Jurkat, Clone E6-1 (cell line): ENCODE measurements around the gene DBX1.

Source experiments
- DNase-seq: peaks from one replicate; pipeline ENCODE4 v3.0.0-alpha.2; 2011; ENCODE audit warnings: low read depth, low spot score
- H3K4me3 ChIP-seq: 2 replicates; pipeline ENCODE4 v1.5.1; 2011; ENCODE audit warnings: mild to moderate bottlenecking, low read length, control low read depth, moderate library complexity

Gene DBX1

DNA sequence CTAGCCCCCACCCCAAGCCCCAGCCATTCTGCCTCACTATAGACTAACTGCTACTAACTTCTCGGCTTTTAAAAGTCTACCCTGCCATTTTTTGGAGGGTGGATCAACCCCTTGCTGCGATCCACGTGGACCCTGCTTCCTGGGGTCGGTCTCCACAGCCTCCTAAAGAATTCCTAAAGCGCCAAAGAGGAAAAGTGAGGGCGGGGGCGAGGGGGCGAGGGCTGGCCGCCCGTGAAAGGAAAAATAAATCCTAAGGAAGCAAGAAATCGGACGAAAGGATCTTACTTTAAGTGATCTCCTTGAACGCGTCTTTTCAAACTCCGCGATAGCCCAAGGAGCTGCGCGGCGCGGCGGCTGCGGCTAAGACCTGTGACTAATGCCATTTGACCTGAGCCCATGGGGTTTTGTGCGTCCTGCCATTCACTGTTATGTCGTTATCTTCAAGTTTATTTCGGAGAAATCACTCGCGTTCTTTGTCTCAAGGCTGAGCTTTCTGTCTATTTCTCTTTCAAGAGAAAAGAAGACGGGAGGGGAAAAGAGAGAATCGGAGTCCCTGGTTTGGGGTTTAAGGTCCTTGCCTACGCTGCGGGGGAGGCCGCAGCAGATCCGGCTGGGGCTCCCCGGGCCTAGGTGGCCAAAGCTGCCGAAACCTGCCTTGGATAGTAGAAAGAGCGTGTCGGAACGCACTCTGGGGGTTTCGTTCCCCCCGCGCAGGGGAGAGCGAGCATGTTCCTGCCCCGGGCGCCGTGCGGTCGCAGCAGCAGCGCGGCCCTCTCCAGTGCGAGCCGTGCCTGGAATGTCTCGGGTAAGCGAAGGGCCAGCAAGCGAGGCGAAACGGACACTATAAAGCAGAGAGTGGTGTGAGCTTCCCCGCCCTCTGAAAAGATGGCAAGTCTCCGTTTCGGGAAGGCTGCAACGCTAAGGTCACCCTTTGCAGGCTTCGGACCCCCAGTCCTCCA is 2.8 kb upstream of the DBX1 start:
- no peak for DNase-seq
- H3K4me3 ChIP-seq, result no peak overlapping the region

GRCh38 chr11:20161923-20162744 is 1.9 kb upstream of the DBX1 start:
- DNase-seq, result no peak
- H3K4me3 ChIP-seq, result no peak overlapping the region

GRCh38 chr11:20161230-20161918 is 1.1 kb upstream of the DBX1 start:
- no peak overlapping the region for H3K4me3 ChIP-seq
- DNase-seq, result no peak

- no peak for DNase-seq
- no peak overlapping the region for H3K4me3 ChIP-seq
Measured at GRCh38 chr11:20159466-20160381, 551 bp downstream of the DBX1 start.

DNA sequence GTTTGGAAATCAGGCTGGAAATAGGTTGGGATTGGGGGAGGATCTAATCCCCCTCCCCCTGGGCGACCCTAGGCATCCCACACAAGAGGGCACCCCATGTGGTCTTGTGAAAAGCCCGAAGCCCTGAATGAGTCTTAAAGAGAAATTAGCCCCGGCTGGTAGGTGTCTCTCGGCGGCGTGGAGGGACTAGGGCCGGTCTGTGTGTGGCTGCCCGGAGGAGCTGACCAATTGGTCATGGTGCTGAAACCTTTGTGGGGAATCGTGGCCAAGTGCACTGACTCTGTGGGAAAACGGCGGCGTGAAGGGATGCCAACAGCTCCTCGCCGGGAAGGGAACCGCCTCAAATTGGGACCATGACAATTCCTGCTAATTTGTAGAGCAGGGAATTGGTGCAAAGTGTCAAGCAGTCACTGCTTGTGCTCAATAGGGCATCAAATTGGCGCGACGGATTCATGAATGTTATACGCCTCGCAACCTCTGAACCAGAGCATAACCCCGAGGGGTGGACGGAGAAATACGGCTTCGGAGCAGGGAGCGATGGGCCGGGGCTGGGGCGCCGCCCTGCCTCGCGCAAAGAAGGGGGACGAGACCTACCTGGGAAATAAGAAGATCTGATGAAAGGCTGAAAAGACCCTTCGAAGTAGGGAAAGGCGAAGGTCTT is 1.5 kb downstream of the DBX1 start:
- no peak overlapping the region for H3K4me3 ChIP-seq
- DNase-seq, result no peak

DNA sequence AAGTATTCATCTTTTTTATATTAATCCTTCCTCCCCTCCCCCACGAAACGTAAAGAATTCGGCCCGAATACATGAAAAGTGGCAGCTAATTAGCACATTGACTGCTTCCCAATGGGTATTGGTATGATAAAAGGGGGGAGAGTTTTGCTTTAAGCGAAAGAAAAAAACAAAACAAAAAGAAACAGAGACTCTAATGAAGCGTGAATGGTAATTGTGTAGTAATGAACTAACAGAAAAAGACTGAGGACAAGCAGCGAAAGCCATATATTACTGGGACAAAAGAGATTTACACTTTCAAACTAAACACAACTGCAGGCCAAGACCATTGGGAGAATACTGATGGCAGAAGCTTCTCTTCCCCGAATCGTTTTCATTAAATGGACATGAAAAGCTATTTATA is 2.5 kb downstream of the DBX1 start:
- DNase-seq, result no peak
- no peak overlapping the region for H3K4me3 ChIP-seq

DNA sequence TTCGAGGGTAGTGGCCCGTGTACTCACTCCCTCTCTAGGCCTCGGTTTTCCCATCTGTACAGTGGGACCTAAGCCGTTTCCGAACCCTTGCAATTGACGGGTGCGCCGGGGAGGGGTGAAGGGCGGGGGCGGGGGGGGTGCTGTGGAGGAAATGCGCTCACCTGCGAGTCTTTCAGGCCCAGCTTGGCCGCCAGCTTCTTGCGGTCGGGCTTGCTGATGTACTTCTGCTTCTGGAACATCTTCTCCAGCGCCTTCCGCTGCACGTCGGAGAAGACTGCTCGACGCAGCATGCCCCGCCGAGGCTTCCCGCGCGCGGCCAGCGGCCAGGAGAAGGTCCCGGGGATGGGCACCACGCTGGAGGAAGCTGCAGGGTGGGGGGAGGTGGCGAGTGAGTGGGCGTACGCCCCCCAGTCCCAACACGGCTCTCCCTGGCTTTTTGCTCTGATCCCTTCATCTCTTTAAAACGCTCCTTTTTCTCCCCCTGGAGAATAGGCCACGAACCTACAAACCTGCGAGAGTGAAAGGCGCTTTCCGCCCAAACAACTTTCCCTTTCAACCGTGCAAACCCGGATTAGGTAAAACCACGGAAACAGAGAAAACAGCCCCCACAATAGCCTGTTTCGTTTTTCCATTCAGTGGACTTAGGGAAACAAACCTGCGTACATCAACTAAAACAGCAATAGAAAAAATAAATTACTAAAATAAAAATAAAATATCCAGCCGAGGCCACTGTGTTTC is 3.2 kb downstream of the DBX1 start:
- H3K4me3 ChIP-seq, result peak overlapping the region; percentile 16
- peak; percentile 11 for DNase-seq

DNA sequence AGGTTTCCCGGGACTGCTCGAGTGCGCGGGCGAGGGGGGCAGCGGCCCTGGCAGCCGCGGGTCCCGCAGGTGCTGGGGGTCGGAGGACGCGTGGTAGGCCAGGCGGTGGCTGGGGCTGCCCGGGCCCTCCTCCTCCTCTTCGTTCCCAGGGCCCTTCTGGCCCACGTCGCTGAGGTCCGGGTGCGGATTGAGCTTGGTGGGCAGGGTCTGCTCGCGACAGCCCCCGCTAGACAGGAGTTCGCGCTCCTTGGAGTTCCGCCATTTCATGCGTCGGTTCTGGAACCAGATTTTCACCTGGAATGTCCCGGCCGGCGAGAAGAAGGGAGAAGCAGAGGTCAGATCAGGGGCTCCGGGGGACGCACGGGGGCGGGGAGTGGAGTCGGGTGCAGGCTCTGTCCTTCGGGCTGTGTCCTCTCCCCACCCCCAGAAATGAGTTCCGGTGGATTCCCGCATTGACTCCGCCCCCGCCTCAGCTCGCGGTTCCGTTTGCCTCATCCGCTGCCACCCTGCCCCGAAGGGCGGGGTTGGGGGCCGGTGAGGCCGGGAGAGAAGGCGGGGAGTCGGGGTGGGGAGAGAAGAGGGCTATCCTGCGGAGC is 3.9 kb downstream of the DBX1 start:
- H3K4me3 ChIP-seq, result peak overlapping the region; percentile 13; the same call in 1 of the 2 replicates
- no peak for DNase-seq

DNA sequence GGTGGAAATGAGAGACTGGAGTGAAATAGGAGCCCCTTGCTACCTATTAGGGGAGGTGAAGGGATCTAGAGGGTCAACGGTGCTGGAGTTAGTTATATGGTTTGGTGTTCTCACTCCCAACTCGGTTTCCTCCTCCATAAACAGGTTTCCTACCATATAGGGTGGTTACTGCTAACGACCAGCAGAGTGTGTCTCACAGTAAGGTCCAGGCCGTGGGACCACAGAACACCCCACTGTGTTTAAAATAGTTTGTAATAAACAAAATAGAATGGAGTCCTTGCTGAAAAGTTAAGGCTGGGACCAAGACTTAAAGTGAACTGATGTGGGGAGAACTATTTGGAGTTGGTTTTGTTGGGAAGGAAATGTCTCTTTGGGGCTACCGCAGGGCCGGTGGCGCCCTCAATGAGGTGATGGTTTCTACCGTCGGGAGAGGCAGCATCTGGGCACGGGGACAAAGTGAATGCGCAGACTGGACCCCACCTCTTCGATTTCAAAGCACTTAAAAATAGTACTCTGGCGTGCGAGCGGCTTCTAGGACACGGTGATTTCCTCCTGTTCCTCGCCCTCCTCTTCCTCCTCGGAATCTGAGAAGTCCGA is 4.5 kb downstream of the DBX1 start:
- no peak overlapping the region for H3K4me3 ChIP-seq
- no peak for DNase-seq

DNA sequence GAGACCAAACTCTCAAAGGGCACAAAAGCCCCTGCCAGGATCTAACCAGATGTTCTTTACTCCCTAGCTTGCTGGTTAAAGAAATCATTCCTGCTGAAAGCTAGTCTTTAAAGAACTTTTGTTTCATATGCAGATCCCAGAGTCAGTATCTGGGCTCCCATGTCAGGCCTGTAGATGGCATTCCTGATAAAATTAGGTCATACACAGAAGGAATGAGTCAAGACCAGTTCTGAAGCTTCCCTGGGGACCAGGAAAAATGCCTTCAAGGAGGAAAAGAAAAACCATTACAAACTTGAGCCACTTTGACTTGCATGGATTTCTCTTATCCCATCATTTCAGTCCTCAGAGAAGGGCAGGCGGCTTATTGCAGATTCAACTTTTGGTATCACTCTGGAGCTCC is 5.9 kb downstream of the DBX1 start:
- H3K4me3 ChIP-seq, result no peak overlapping the region
- no peak for DNase-seq

- DNase-seq, result no peak
- H3K4me3 ChIP-seq, result no peak overlapping the region
Measured at GRCh38 chr11:20138707-20139106, 21.6 kb downstream of the DBX1 start.

DNA sequence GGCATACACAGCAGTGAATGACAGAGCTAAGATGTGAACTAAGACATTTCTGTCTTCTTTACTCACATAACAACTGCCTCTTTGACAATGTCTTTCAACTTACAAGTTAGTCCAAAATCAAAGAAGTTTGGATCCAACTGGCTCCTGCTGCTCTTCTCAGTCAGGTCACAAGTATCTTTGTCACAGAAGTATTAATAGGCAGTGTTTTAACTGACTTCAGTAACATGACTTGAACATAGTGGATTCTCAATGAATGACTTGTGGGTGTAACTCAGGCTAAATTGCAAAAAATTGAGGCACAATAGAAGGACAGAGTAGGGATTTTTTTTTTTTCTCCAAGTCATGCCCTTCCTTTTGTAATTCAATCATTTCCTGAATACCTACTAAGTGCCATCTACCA is 22.6 kb downstream of the DBX1 start:
- DNase-seq, result no peak
- H3K4me3 ChIP-seq, result no peak overlapping the region

GRCh38 chr11:20134991-20135736 is 25.1 kb downstream of the DBX1 start:
- DNase-seq, result no peak
- no peak overlapping the region for H3K4me3 ChIP-seq

DNA sequence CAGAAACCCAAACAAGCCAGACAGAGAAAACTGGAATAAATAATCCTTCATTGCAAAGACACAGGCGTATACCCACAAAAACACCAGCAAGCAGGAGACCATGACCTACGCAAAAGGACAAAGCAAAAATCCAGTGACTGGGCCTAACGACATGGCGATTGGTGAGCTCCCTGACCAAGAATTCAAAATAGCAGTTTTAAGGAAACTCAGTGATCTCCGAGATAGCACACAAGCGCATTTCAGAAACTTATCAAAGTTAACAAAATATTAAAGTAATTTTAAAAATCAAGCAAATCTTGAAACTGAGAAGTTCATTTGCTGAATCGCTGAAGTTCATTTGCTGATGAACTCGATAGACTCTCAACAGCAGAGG is 27.6 kb downstream of the DBX1 start:
- DNase-seq, result no peak
- H3K4me3 ChIP-seq, result no peak overlapping the region

DNA sequence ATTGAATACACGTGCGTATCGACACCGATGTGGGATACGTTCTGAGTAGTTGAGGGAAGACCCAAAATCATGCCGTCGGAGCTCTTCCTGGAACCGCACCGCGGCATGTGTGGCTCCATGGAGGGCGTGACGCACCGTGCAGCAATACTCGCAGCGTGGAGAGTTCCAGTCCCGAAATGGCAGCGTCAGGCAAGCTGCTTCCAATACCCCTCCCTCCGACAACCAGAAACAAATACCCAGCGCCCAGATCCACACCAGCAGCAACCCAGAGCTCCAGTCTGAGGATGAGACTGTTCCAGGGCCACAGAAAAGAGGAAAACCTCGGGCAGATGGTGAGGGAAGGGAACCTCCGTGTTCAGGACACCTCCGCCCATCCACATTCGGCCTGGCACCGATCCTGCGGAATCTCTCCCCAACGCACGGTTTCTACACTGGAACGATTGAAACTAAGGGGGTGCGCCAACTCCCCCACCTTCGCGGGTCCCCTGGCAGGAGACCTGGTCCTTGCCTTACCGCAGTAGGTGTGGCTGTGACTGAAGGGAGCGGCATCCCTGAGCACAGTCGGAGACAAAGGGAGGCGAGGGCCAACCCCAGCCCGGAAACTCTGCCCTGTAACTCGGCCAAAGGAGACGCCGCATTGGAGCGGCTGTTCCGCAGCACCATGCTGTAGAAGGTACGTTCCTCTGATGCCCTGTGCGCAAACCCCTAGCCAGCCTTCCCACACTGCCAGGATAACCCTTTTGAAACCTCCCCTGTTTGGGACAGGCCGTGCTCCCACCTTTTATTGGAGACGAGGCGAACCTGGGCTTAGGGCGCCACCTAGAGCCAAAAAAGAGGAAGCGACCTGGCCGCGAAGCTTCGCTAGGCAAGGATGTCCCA is 28.2 kb downstream of the DBX1 start:
- peak overlapping the region; percentile 43 for H3K4me3 ChIP-seq
- DNase-seq, result peak; percentile 15
